SK-N-SH (cell line): ENCODE data around the gene KLK15. TPM values are rescaled to one million over a fixed set of nuclear protein-coding genes. Genes with fewer than 3 reads are reported as not detected.

ENCODE experiments used
- CTCF ChIA-PET: fragments of 300-600, 350-600 bp; formaldehyde crosslinking; extraction: SDS; loops from one replicate; lab custom pipeline; 2021; lab: Yijun Ruan, JAX
- POLR2A ChIA-PET: fragments of 350-600 bp; sonication (Branson Sonifier 250); formaldehyde crosslinking; extraction: SDS; loops from one replicate; lab custom pipeline; 2020; ENCODE audit warnings: antibody characterized with exemption, inconsistent platforms; lab: Yijun Ruan, JAX
- DNase-seq: peaks from one replicate; pipeline ENCODE4 v3.0.0; 2012
- H2AFZ ChIP-seq: fragments of 200-600 bp; sonication (generic); 2 replicates; pipeline ENCODE4 v1.8.1; 2016; ENCODE audit warnings: antibody characterized with exemption, mild to moderate bottlenecking, low read depth
- H3F3A ChIP-seq: fragments of 200-600 bp; sonication (generic); replicated peaks from 2 replicates; pipeline ENCODE3; 2016; ENCODE audit warnings: antibody characterized with exemption, mild to moderate bottlenecking; ENCODE audit not compliant: insufficient read depth
- H3K27ac ChIP-seq, 2 experiments: fragments of 200-500 bp in 1 of 2; fragments of 200-600 bp in 1 of 2; sonication (Bioruptor generic) in 1 of 2; sonication (generic), shearing (Covaris generic) in 1 of 2; 2 replicates each; pipeline versions ENCODE4 v1.5.1 to v1.6.1; 2014 to 2016; ENCODE audit warnings: low read depth in 2 of 2, inconsistent platforms in 1 of 2, low read length in 1 of 2, mild to moderate bottlenecking in 1 of 2, mixed read lengths in 1 of 2
- H3K27me3 ChIP-seq: fragments of 200-600 bp; sonication (generic), shearing (Covaris generic); 2 replicates; pipeline ENCODE4 v1.6.1; 2016; ENCODE audit warnings: mixed run types; ENCODE audit not compliant: insufficient read depth
- H3K36me3 ChIP-seq, 2 experiments: fragments of 200-500 bp in 1 of 2; fragments of 200-600 bp in 1 of 2; sonication (Bioruptor generic) in 1 of 2; sonication (generic) in 1 of 2; replicated peaks in 1 of 2; 2 replicates each; pipeline versions ENCODE3 to v1.5.1; 2014 to 2016; ENCODE audit warnings: low read length in 1 of 2, mild to moderate bottlenecking in 1 of 2; ENCODE audit not compliant: insufficient read depth in 2 of 2, control insufficient read depth in 1 of 2
- H3K4me1 ChIP-seq, 2 experiments: fragments of 200-500 bp in 1 of 2; fragments of 200-600 bp in 1 of 2; sonication (Bioruptor generic) in 1 of 2; sonication (generic), shearing (Covaris generic) in 1 of 2; 2 replicates each; pipeline versions ENCODE4 v1.5.1 to v1.6.1; 2014 to 2016; ENCODE audit warnings: low read depth in 1 of 2, low read length in 1 of 2, mixed run types in 1 of 2; ENCODE audit not compliant: insufficient read depth in 2 of 2, control insufficient read depth in 1 of 2
- H3K4me2 ChIP-seq: fragments of 200-600 bp; sonication (generic), shearing (Covaris generic); 2 replicates; pipeline ENCODE4 v1.6.1; 2017; ENCODE audit warnings: mixed run types
- H3K4me3 ChIP-seq, 2 experiments: fragments of 200-500 bp in 1 of 2; fragments of 200-600 bp in 1 of 2; sonication (Bioruptor generic) in 1 of 2; sonication (generic), shearing (Covaris generic) in 1 of 2; 2 replicates each; pipeline versions ENCODE4 v1.5.1 to v1.8.1; 2014 to 2016; ENCODE audit warnings: low read depth in 2 of 2, inconsistent platforms in 1 of 2, low read length in 1 of 2, mild to moderate bottlenecking in 1 of 2, mixed read lengths in 1 of 2, moderate library complexity in 1 of 2
- H3K79me2 ChIP-seq: fragments of 200-600 bp; sonication (generic); 2 replicates; pipeline ENCODE4 v1.8.1; 2017; ENCODE audit warnings: mild to moderate bottlenecking; ENCODE audit not compliant: insufficient read depth
- H3K9ac ChIP-seq: fragments of 200-600 bp; sonication (generic); 2 replicates; pipeline ENCODE4 v1.6.1; 2017; ENCODE audit warnings: mixed run types
- H3K9me2 ChIP-seq: fragments of 200-600 bp; sonication (generic); 2 replicates; pipeline ENCODE4 v1.6.1; 2017; ENCODE audit warnings: mixed run types
- H3K9me3 ChIP-seq: fragments of 200-600 bp; sonication (generic); 2 replicates; pipeline ENCODE4 v1.6.1; 2017; ENCODE audit warnings: mixed run types, mild to moderate bottlenecking, moderate library complexity
- H4K20me1 ChIP-seq: fragments of 200-600 bp; sonication (generic); 2 replicates; pipeline ENCODE4 v1.6.1; 2017; ENCODE audit warnings: mild to moderate bottlenecking, mixed run types; ENCODE audit not compliant: insufficient read depth
- CTCF ChIP-seq: fragments of 200-600 bp; sonication (generic); IDR thresholded peaks from 2 replicates; pipeline ENCODE4 v1.6.1; 2017; ENCODE audit warnings: antibody characterized with exemption, mild to moderate bottlenecking, moderate library complexity
- EP300 ChIP-seq, 2 experiments: IDR thresholded peaks; 2 replicates each; pipeline versions ENCODE4 v1.4.0 to v1.6.1; 2012; ENCODE audit warnings: borderline replicate concordance in 1 of 2, low read depth in 1 of 2, low read length in 1 of 2
- EZH2phosphoT487 ChIP-seq: fragments of 200-600 bp; sonication (generic); IDR thresholded peaks from 2 replicates; pipeline ENCODE4 v1.6.1; 2017; ENCODE audit warnings: low read depth, mixed run types, mild to moderate bottlenecking, antibody characterized with exemption, moderate library complexity, borderline replicate concordance
- FOXM1 ChIP-seq: IDR thresholded peaks from 2 replicates; pipeline ENCODE4 v1.4.0; 2012; ENCODE audit warnings: low read depth, mild to moderate bottlenecking
- GABPA ChIP-seq: IDR thresholded peaks from 2 replicates; pipeline ENCODE4 v1.4.0; 2012; ENCODE audit warnings: low read depth, mild to moderate bottlenecking
- JUND ChIP-seq: IDR thresholded peaks from 2 replicates; pipeline ENCODE4 v1.4.0; 2012
- MAX ChIP-seq: IDR thresholded peaks from 2 replicates; pipeline ENCODE4 v1.4.0; 2012; ENCODE audit warnings: low read depth
- MEF2A ChIP-seq: IDR thresholded peaks from 2 replicates; pipeline ENCODE4 v1.4.0; 2012; ENCODE audit warnings: low read depth, borderline replicate concordance
- NRF1 ChIP-seq: IDR thresholded peaks from 2 replicates; pipeline ENCODE4 v1.6.1; 2012; ENCODE audit warnings: low read depth, mild to moderate bottlenecking, low read length
- RCOR1 ChIP-seq: fragments of 150-350 bp; IDR thresholded peaks from 2 replicates; pipeline ENCODE4 v1.6.1; 2017; ENCODE audit warnings: antibody characterized with exemption, low read length
- REST ChIP-seq: IDR thresholded peaks from 2 replicates; pipeline ENCODE4 v1.6.1; 2012; ENCODE audit warnings: mild to moderate bottlenecking, low read depth, low read length, moderate library complexity
- RFX5 ChIP-seq: IDR thresholded peaks from 2 replicates; pipeline ENCODE4 v1.6.1; 2012; ENCODE audit warnings: mild to moderate bottlenecking, improper control_type of control experiment, low read length
- RXRA ChIP-seq: IDR thresholded peaks from 2 replicates; pipeline ENCODE4 v1.4.0; 2012; ENCODE audit warnings: low read depth, mild to moderate bottlenecking, borderline replicate concordance
- SIN3A ChIP-seq: IDR thresholded peaks from 2 replicates; pipeline ENCODE4 v1.6.1; 2012; ENCODE audit warnings: low read depth, mild to moderate bottlenecking, low read length, moderate library complexity, borderline replicate concordance
- SMC3 ChIP-seq: IDR thresholded peaks from 2 replicates; pipeline ENCODE4 v1.6.1; 2012; ENCODE audit warnings: low read depth, low read length, improper control_type of control experiment
- TAF1 ChIP-seq: IDR thresholded peaks from 2 replicates; pipeline ENCODE4 v1.6.1; 2012; ENCODE audit warnings: low read depth, mild to moderate bottlenecking, low read length, moderate library complexity, borderline replicate concordance
- TCF12 ChIP-seq: IDR thresholded peaks from 2 replicates; pipeline ENCODE4 v1.4.0; 2012
- TEAD4 ChIP-seq: IDR thresholded peaks from 2 replicates; pipeline ENCODE4 v1.4.0; 2012; ENCODE audit warnings: mild to moderate bottlenecking, borderline replicate concordance; ENCODE audit not compliant: insufficient read depth
- USF2 ChIP-seq: fragments of 150-350 bp; IDR thresholded peaks from 2 replicates; pipeline ENCODE4 v1.6.1; 2017; ENCODE audit warnings: antibody characterized with exemption, low read length, low read depth, borderline replicate concordance
- ZBTB33 ChIP-seq: IDR thresholded peaks from 2 replicates; pipeline ENCODE4 v1.4.0; 2012; ENCODE audit warnings: low read depth, borderline replicate concordance
- WGBS: methylation state at CpG from one replicate; pipeline ENCODE4 v1.1.6; 2017; ENCODE audit warnings: low lambda C conversion rate; 5-methylcytosine and 5-hydroxymethylcytosine counted together
- polyA plus RNA-seq, 3 experiments: library from polyadenylated mRNA; depleted of rRNA; stranded (reverse); fragments of >200 nt; gene quantifications; 2 replicates each; pipeline ENCODE4 v1.2.3, GENCODE V29; 2012

The KLK15 gene
- polyA plus RNA-seq, 1 of the 3 experiments (the other 2 are of a cell fraction) = not detected

GRCh38 chr19:50801107-50801506 lies 32.3 kb downstream of the KLK15 start:
- Histone ChIP-seq H3K9ac (no peak overlapping the region), H3K9me3 (no peaks in the 10 kb centered on the region), H3K9me2 (no peaks in the 10 kb centered on the region), H2AFZ (no peak overlapping the region), H3K4me2 (no peak overlapping the region), H3K27ac (no peak overlapping the region), H3K36me3 (peaks cover 14 to 35% of the 10 kb centered on the region in 2 experiments), H3K27me3 (no peaks in the 10 kb centered on the region), H3K4me1 (peaks cover 7 to 12% of the 10 kb centered on the region in 2 experiments; a peak in 2 of 4 replicates), H3K4me3 (no peak overlapping the region), H3F3A (no peaks in the 10 kb centered on the region), H4K20me1 (peaks cover 68% of the 10 kb centered on the region), H3K79me2 (peaks cover 46% of the 10 kb centered on the region)
- POLR2A ChIA-PET = interaction anchor here (1.0 kb wide), 1 partner anchor 8 kb away, joined by 3 read pairs; no protein-coding TSS in a partner anchor
- CTCF ChIA-PET = interaction anchor here (1.2 kb wide), 1 partner anchor 76 kb away, joined by 3 read pairs; no protein-coding TSS in a partner anchor
- TF ChIP-seq TCF12 = no peak
- TF ChIP-seq FOXM1 = no peak
- TF ChIP-seq RCOR1 = no peak
- no peak for TF ChIP-seq TAF1
- TF ChIP-seq MAX = no peak
- TF ChIP-seq EP300 (IDR thresholded peaks at IDR 0.05; ENCODE audit: borderline replicate concordance in 1 of 2, low read depth in 1 of 2, low read length in 1 of 2) = no peak
- no peak for TF ChIP-seq JUND
- TF ChIP-seq EZH2phosphoT487 = no peak
- no peak for TF ChIP-seq REST
- no peak for TF ChIP-seq NRF1
- no peak for TF ChIP-seq CTCF
- no peak for TF ChIP-seq MEF2A
- TF ChIP-seq USF2 = no peak
- no peak for TF ChIP-seq SMC3
- TF ChIP-seq GABPA = no peak
- TF ChIP-seq ZBTB33 = no peak
- no peak for TF ChIP-seq RFX5
- TF ChIP-seq SIN3A = no peak
- TF ChIP-seq RXRA = no peak
- no peak for TF ChIP-seq TEAD4
- 86% methylated on average over 8 of the region's 8 CpGs for whole genome bisulfite sequencing
- DNase-seq = peak; percentile 46
